ENCODE measurements around the gene MAML3.

The MAML3 gene

GRCh38 chr4:140069066-140069465 is 84.9 kb downstream of the MAML3 start:
- no peak overlapping the region for H3K4me3 ChIP-seq (ENCODE audit: low read depth, low read length)
- CTCF ChIA-PET: no interaction called here
- DNase-seq (ENCODE audit: low read depth, low spot score): no peak
- TF ChIP-seq CTCF (IDR thresholded peaks at IDR 0.05; ENCODE audit: insufficient read depth, low read length, missing control alignments): no peak
- POLR2A ChIA-PET: no interaction called here

GRCh38 chr4:140068271-140068670 is 85.7 kb downstream of the MAML3 start:
- ChIA-PET POLR2A (no interaction called here), CTCF (no interaction called here)
- no peak for TF ChIP-seq CTCF (IDR thresholded peaks at IDR 0.05; ENCODE audit: insufficient read depth, low read length, missing control alignments)
- H3K4me3 ChIP-seq (ENCODE audit: low read depth, low read length): no peak overlapping the region
- no peak for DNase-seq (ENCODE audit: low read depth, low spot score)

GRCh38 chr4:140066031-140066930 is 87.7 kb downstream of the MAML3 start:
- DNase-seq (ENCODE audit: low read depth, low spot score): no peak
- ChIA-PET POLR2A (no interaction called here), CTCF (no interaction called here)
- no peak overlapping the region for H3K4me3 ChIP-seq (ENCODE audit: low read depth, low read length)
- TF ChIP-seq CTCF (IDR thresholded peaks at IDR 0.05; ENCODE audit: insufficient read depth, low read length, missing control alignments): no peak

GRCh38 chr4:140065393-140065792 is 88.6 kb downstream of the MAML3 start:
- no peak for TF ChIP-seq CTCF (IDR thresholded peaks at IDR 0.05; ENCODE audit: insufficient read depth, low read length, missing control alignments)
- POLR2A ChIA-PET: no interaction called here
- no peak for DNase-seq (ENCODE audit: low read depth, low spot score)
- CTCF ChIA-PET: interaction anchor here (0.9 to 2.0 kb wide), 3 partner anchors 10 to 13 kb away, joined by 3 to 9 read pairs (median 4); no protein-coding TSS in a partner anchor
- H3K4me3 ChIP-seq (ENCODE audit: low read depth, low read length): no peak overlapping the region

- no peak for TF ChIP-seq CTCF (IDR thresholded peaks at IDR 0.05; ENCODE audit: insufficient read depth, low read length, missing control alignments)
- no peak for DNase-seq (ENCODE audit: low read depth, low spot score)
- POLR2A ChIA-PET: interaction anchor here (1.8 kb wide), 1 partner anchor 9 kb away, joined by 4 read pairs; no protein-coding TSS in a partner anchor
- no peak overlapping the region for H3K4me3 ChIP-seq (ENCODE audit: low read depth, low read length)
- CTCF ChIA-PET: interaction anchor here (1.2 to 1.4 kb wide), 3 partner anchors 9 to 11 kb away, joined by 3 to 4 read pairs (median 3); no protein-coding TSS in a partner anchor
Observed at GRCh38 chr4:140061659-140062289, 92.2 kb downstream of the MAML3 start.

GRCh38 chr4:140061194-140061593 is 92.8 kb downstream of the MAML3 start:
- CTCF ChIA-PET: interaction anchor here (3.4 kb wide), 1 partner anchor 11 kb away, joined by 16 read pairs; no protein-coding TSS in a partner anchor
- H3K4me3 ChIP-seq (ENCODE audit: low read depth, low read length): no peak overlapping the region

More at GRCh38 chr4:140061194-140061593, 92.8 kb downstream of the MAML3 start:
- no peak for DNase-seq (ENCODE audit: low read depth, low spot score)
- TF ChIP-seq CTCF (IDR thresholded peaks at IDR 0.05; ENCODE audit: insufficient read depth, low read length, missing control alignments): no peak
- POLR2A ChIA-PET: interaction anchor here (1.8 kb wide), 1 partner anchor 10 kb away, joined by 4 read pairs; no protein-coding TSS in a partner anchor

Data from AG04449 (cell line).